Measurements from ENCODE around the gene CD1D. TPM values are rescaled to one million over a fixed set of nuclear protein-coding genes. Genes with fewer than 3 reads are reported as not detected.

The CD1D gene
- total RNA-seq, 1 donor from 2014 or later, result 1.6 TPM

Other genes with a start within 250 kb of the CD1D start
- 20.6 TPM for gene KIRREL1, start 187.2 kb upstream of the CD1D start, total RNA-seq
- gene CD1A, start 73.5 kb downstream of the CD1D start, total RNA-seq, result not detected
- not detected for gene CD1C, start 109.0 kb downstream of the CD1D start, total RNA-seq
- gene CD1B, start 150.6 kb downstream of the CD1D start, total RNA-seq, result not detected
- gene CD1E, start 173.0 kb downstream of the CD1D start, total RNA-seq, result not detected
- gene OR10T2, start 218.6 kb downstream of the CD1D start, total RNA-seq, result not detected
- gene OR10K2, start 245.3 kb downstream of the CD1D start, total RNA-seq, result not detected